GM19452 (cell line): ENCODE results near the gene ZXDC.

Experiments
- ATAC-seq: cut with Tn5 transposase; IDR thresholded peaks from one replicate; pipeline ENCODE4 v1.9.1; 2021; ENCODE audit not compliant: unreplicated experiment

The ZXDC gene

DNA sequence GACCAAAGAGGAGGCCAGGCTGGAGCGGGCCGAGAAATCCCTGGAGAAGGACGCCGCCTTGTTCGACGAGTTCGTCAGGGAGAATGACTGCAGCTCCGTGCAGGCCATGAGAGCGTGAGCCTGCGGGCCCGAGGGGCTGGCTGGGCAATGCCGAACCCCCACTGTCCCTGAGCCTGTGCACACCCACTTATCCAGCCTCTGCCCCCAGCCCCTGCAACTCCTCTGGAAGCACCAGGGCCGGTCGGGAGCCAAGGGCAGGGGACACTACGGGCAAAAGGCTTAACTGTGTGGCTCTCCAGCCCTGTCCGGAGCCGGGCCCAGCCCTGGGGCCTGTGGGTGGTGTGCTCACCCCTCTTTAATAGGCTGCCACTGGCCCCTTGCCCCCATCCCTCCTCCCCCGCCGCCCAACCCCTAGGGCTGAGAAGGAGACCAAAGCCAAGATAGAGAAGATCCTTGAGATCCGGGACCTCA is 57.0 kb downstream of the ZXDC start:
- no peak for ATAC-seq

DNA sequence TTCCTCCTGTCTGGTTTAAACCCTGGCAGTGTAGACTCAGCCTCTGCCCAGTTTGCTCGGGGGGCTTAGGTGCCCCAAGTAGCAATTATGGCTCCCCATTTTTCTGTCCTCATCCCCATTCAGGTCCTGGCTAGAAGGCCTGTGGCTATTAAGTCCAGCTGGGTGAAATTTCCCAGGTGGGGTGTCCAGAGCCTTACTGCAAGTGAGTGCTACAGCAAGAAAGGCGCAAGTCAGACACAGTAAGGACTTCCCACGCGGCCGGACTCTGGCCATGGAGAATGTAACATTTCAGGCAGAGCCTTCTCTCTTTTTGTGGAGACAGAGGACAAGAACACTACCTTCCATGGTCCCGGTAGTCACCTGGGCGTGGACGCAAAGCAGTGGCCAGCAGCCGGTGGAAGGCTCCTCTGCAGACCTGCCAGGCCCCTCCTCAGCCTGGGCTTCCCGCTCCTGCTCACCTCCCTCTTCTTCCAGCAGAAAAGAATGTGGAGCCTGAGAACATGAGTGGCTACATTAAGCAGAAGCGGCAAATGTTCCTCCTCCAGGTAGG is 57.6 kb downstream of the ZXDC start:
- no peak for ATAC-seq

DNA sequence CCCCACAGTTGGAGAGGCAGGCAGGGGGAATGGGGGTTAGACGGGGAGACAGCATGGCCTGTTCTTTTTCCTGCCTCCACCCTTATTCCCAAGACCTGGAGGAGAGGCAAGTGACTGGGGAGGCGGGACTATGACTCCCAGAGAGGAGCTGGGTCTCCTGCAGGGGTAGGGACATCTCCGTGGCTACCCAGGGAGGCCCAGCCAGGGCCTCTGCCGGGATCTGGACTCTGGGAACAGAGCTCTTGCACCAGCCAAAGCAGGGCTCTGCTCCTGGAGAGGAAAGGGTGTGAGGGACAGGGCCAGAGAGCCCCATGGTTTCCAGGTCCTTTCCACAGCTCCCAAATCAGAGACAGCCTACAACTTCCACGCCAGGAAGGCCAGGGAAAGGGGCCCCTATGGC is 58.2 kb downstream of the ZXDC start:
- ATAC-seq = no peak

GRCh38 chr3:126416943-126417342 is 58.7 kb downstream of the ZXDC start:
- no peak for ATAC-seq

DNA sequence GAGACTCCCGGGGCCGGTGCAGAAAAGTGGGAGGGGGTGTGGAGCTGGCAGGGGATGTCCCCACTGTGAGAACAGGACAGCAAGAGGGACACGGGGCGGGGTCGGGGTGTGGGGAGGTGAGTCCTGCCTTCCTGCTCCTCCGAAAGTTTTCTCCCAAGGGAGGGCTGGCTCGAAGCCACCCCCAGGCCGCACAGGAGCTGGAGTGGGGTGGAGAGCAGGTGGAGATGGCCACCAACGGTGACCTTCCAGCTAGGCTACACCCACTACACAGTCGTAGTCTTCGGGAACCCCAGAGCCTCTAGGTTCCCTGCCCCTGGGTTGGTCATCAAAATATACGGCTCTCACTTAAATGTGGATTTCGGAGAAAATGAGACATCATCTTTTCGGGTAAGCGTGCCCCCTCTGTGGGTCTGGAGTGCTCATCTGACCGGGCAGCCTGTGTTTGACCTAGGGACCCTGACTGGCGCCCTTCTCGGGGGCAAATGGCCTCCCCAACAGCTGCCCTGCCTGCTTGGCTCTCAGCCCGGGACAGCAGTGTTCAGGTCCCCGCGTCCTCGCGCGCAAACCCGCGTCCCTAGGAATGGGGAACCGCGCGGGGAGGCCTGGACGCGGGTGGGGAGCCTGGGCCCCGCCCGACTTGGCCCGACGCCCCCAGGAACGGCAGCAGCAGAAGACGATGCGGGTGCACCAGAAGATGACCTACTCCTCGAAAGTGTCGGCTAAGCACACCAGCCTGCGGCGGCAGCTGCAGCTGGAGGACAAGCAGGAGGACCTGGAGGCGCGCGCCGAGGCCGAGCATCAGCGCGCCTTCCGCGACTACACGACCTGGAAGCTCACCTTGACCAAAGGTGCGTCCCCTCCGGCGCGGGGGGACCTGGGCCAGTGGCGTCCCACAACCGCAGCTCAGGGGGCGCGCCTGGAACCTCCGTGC is 59.8 kb downstream of the ZXDC start:
- ATAC-seq = no peak

DNA sequence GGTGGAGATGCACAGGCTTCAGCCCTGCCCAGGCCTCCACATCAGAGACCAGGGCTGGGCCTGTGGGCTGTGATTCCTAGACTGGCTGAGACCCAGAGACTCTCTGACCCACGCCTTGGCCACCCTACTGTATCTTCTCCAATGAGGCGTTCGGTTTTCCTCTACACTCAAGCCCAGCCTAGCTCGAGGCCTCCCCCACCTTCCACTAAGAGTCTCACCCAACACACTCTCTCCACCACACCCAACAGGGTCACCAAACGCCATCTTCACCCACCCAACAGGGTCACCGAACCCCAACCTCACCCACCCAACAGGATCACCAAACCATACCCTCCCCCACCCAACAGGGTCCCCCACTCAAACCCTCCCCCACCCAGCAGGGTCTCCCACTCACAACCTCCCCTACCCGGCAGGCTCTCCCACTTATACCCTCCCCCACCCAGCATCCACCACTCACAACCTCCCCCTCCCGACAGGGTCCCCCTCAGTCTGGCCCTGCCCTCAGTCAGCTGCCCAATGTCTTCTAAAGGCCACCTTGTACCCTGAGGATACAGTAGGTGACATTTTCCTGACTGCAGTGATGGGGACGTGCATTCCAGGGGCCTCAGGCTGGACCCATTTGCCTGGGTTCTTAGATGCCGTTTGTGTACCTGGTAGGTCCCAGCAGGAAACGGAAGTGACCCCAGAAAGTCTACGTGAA is 60.6 kb downstream of the ZXDC start:
- ATAC-seq = no peak

GRCh38 chr3:126414406-126414805 is 61.3 kb downstream of the ZXDC start:
- no peak for ATAC-seq

- ATAC-seq = no peak
Measured at GRCh38 chr3:126413693-126414080, 62.0 kb downstream of the ZXDC start.

DNA sequence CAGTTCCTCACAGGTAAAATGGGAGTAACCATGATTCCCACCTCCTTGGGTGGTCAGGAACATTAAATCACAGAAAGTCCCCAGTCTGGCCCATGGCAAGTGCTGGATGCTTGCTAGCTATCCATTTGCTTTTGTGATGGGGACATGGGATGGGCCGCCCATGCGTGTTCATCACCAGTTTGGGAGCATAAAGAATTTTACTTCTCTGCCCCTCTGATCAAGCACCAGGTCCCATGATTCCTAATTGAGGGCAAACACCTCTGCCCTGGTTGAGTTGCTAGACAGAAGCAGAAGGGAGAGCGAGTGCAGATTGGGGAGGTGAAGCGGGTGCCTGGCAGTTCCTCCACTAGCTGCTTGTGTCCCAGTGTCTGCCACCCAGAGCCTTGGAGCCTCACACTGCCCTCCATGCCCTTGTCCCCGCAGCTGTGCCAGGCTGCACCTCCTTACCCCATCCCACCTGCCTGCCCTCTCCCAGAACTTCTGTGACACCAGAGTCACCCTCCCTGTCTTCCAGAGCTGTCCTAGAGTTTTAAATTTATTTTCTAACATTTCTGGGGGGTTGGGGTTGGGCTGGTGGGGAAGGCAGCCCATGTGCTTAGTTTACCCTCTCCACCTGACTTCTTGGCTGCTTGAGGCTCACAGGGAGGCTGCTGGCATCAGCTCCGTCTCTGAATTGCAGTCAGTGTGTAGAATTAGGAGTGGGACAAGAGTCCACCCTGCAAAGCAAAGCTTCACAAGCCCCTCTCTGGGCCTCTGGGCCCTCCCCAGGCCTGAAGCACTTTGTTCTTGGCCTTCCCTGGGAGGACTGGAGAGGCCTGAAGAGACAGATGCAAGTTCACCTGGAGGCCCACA is 62.6 kb downstream of the ZXDC start:
- no peak for ATAC-seq

DNA sequence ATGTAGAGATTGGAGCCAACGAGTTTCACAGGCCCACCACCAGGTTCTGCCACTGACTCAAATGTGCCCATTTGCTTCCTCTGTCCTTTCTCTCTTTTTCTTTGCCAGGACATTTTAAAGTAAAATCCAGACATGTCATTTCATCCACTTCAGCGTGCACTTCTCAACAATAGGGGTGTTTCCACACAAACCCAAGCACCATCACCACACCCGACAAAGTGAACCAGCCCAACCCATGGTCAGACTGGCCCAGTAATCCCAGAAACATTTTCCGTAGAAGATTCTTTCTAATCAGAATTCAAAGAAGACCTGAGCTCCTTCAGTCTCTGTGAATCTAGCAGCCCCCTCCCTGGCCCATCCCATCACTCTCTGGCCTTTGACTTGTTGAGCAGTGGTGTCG is 67.6 kb downstream of the ZXDC start:
- ATAC-seq = no peak

- ATAC-seq = no peak
Measured at GRCh38 chr3:126407412-126408044, 68.2 kb downstream of the ZXDC start.

GRCh38 chr3:126406389-126407296 is 69.0 kb downstream of the ZXDC start:
- ATAC-seq = no peak

GRCh38 chr3:126402666-126403302 is 72.9 kb downstream of the ZXDC start:
- ATAC-seq = no peak

DNA sequence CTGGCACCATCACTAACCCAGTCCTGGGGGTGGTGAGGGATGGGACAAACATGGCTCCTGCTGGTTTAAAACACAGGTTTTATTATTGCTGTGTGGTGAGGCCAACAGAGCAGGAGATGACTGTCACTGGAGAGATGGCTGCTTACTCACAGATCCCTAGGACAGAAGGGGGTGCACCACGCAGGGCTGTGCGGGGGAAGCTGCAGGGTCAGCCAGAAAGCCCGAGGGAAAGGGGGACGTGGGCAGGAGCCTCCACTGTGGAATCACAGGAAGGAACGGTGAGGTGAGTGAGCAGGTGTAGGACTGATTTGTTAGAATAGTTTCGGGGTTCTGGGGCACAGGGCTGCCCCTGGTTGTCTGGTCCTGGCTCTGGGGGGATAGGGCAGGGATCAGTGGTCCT is 73.5 kb downstream of the ZXDC start:
- no peak for ATAC-seq

GRCh38 chr3:126401611-126402160 is 74.0 kb downstream of the ZXDC start:
- ATAC-seq = no peak

DNA sequence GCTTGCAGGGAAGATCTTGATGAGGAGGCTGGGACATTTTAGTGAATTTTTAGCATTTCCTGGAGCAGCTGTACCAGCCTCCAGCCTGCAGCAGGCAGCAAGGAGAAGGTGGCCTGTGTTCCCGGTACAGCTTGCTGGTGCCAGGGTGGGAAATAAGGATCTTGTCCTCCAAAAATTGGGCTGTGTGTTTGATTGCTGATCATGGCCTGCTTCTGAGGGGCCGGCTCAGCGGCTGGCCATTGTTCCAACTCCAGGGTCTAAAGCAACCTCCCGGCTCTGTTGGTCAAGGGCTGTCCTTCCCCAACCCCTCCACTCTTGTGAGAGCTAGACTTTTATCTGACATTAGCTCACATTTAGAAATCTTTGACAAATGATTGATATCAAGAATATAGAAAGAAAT is 75.9 kb downstream of the ZXDC start:
- no peak for ATAC-seq

- ATAC-seq = peak; percentile 60
Measured at GRCh38 chr3:126399351-126399735, 76.3 kb downstream of the ZXDC start.

GRCh38 chr3:126398423-126399350 is 77.0 kb downstream of the ZXDC start:
- ATAC-seq = no peak
